ENCODE measurements around the gene SETBP1.

SETBP1 gene

GRCh38 chr18:44841752-44842587 lies 161.3 kb downstream of the SETBP1 start:
- Mint-ChIP-seq H3K9me3 (peaks cover 4% of the 10 kb centered on the region), H3K36me3 (peaks cover 46% of the 10 kb centered on the region), H3K27me3 (no peaks in the 10 kb centered on the region), H3K4me1 (peaks cover 87% of the 10 kb centered on the region), H3K4me3 (peak overlapping the region; percentile 2), H3K27ac (peak overlapping the region; percentile 75)
- peak; percentile 56 for ATAC-seq

DNA sequence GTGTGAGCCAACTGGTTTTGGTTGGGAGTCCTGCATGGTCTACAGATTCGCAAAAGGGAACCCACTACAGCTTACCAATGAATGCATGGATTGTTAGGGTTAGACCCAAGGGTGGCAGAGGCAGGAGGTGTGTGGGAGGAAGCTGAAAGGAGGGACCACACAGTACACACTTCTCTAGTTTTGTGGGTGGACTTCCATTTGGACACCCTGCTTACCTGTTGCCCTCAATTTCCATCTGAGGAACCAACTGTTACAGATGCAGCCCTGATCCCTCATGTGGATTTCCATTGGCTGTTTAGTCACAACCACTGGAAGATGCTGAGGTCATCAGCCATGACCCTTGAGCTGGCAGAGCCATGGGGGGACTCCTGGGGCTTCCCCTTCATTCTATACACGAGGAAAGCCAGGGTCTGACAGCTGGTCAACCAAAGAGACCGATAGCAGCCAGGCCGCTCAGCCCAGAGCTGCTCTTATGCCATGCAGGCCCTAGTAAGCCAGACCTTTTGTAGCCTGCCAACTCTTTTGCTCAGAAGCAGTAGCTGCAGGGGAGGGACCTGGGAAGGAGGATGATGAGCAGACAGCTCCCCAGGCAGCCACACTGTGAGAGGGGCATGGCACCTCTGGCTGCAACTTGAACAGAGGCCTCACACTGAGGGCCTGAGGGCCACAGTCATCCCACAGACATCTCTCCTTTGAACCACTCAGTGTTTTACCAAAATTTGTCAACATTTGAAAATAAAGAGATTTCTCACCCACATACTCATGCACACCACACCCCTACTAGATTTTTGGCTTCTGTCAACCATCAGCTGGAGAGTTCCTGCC lies 162.1 kb downstream of the SETBP1 start:
- peaks cover 52% of the 10 kb centered on the region for H3K36me3 Mint-ChIP-seq
- peaks cover 86% of the 10 kb centered on the region for H3K4me1 Mint-ChIP-seq
- peaks cover 4% of the 10 kb centered on the region for H3K9me3 Mint-ChIP-seq
- ATAC-seq = peak; percentile 79
- no peaks in the 10 kb centered on the region for H3K27me3 Mint-ChIP-seq
- H3K27ac Mint-ChIP-seq = peak overlapping the region; percentile 75
- H3K4me3 Mint-ChIP-seq = no peak overlapping the region

GRCh38 chr18:44844486-44844885 lies 163.8 kb downstream of the SETBP1 start:
- Mint-ChIP-seq H3K36me3 (peaks cover 66% of the 10 kb centered on the region), H3K27ac (peak overlapping the region; percentile 55), H3K4me3 (no peak overlapping the region), H3K9me3 (peaks cover 4% of the 10 kb centered on the region), H3K4me1 (peaks cover 89% of the 10 kb centered on the region), H3K27me3 (no peaks in the 10 kb centered on the region)
- ATAC-seq = no peak

- Mint-ChIP-seq H3K9me3 (peaks cover 4% of the 10 kb centered on the region), H3K27ac (peak overlapping the region; percentile 20), H3K4me3 (no peak overlapping the region), H3K36me3 (peaks cover 80% of the 10 kb centered on the region), H3K4me1 (peaks cover 87% of the 10 kb centered on the region), H3K27me3 (no peaks in the 10 kb centered on the region)
- no peak for ATAC-seq
Observed at GRCh38 chr18:44846450-44846849, 165.8 kb downstream of the SETBP1 start.

- Mint-ChIP-seq H3K27me3 (no peaks in the 10 kb centered on the region), H3K36me3 (peaks cover 81% of the 10 kb centered on the region), H3K4me1 (peaks cover 88% of the 10 kb centered on the region), H3K4me3 (no peak overlapping the region), H3K9me3 (peaks cover 4% of the 10 kb centered on the region), H3K27ac (no peak overlapping the region)
- no peak for ATAC-seq
Observed at GRCh38 chr18:44848644-44849335, 168.1 kb downstream of the SETBP1 start.

DNA sequence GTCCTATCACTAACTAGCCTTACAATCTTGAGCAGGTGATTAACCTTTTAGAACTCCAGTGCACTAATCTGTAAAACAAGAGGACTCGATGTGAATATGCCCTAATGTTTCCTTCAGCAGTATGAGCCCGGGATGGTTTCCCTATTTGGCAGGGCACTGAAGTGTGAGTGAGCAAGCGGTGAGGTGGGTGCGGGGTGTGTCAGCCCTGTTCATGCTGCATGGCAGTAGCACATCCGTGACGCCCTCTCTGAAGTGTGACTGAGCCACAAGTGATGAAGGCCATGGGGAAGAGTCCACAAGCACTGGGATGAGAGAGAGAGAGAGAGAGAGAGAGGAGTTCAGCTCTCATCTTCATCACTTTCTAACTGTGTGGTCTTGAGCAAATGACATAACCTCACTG lies 168.7 kb downstream of the SETBP1 start:
- H3K27ac Mint-ChIP-seq = no peak overlapping the region
- H3K4me1 Mint-ChIP-seq = peaks cover 92% of the 10 kb centered on the region
- no peak overlapping the region for H3K4me3 Mint-ChIP-seq
- H3K9me3 Mint-ChIP-seq = peaks cover 4% of the 10 kb centered on the region
- no peaks in the 10 kb centered on the region for H3K27me3 Mint-ChIP-seq
- H3K36me3 Mint-ChIP-seq = peaks cover 83% of the 10 kb centered on the region
- no peak for ATAC-seq

GRCh38 chr18:44850001-44850400 lies 169.3 kb downstream of the SETBP1 start:
- H3K36me3 Mint-ChIP-seq = peaks cover 83% of the 10 kb centered on the region
- H3K27me3 Mint-ChIP-seq = no peaks in the 10 kb centered on the region
- no peak overlapping the region for H3K4me3 Mint-ChIP-seq
- no peak for ATAC-seq
- no peaks in the 10 kb centered on the region for H3K9me3 Mint-ChIP-seq
- H3K4me1 Mint-ChIP-seq = peaks cover 92% of the 10 kb centered on the region
- H3K27ac Mint-ChIP-seq = peak overlapping the region; percentile 67

- H3K27ac Mint-ChIP-seq = peak overlapping the region; percentile 68
- H3K27me3 Mint-ChIP-seq = no peaks in the 10 kb centered on the region
- no peak for ATAC-seq
- H3K36me3 Mint-ChIP-seq = peaks cover 72% of the 10 kb centered on the region
- peaks cover 84% of the 10 kb centered on the region for H3K4me1 Mint-ChIP-seq
- H3K9me3 Mint-ChIP-seq = no peaks in the 10 kb centered on the region
- H3K4me3 Mint-ChIP-seq = no peak overlapping the region
Observed at GRCh38 chr18:44851856-44852621, 171.4 kb downstream of the SETBP1 start.

DNA sequence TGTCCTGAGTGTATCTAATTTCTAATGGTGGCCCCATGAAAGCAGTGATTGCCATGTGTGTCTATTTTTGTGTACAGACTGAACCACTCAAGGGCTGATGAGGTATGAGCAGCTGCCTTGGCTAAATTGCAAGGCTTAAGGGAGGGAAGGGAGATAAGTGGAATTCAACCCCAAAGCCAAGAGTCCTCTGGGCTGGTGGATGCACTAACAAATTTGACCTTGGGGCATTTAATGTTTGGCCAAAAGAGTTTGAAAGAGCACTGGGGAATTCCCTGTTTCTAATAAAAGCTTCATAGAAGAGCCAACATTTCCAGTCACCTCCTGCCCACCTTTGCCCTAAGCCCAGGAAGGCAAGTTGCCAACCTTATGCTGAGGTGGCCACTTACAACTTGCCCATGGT lies 172.1 kb downstream of the SETBP1 start:
- Mint-ChIP-seq H3K27ac (peak overlapping the region; percentile 68), H3K36me3 (peaks cover 72% of the 10 kb centered on the region), H3K9me3 (no peaks in the 10 kb centered on the region), H3K27me3 (no peaks in the 10 kb centered on the region), H3K4me3 (no peak overlapping the region), H3K4me1 (peaks cover 84% of the 10 kb centered on the region)
- ATAC-seq = no peak

DNA sequence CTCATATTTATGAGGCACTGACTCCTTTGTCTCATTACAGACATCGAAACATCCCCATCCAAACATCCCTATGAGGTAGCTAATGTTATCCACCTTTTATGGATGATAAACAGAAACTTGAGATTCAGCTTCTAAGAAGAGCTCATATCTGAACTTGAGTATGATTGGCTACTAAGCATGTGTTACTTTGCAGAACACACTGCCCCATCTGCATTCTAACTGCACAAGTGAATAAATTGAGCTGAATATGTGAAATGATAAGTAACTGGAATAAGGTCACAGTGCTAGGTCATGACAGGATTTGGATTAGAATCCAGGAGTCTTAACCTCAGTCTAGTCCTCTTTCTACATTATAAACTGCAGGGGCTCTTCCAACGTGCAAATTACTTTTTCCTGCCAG lies 172.7 kb downstream of the SETBP1 start:
- Mint-ChIP-seq H3K27me3 (no peaks in the 10 kb centered on the region), H3K36me3 (peaks cover 68% of the 10 kb centered on the region), H3K27ac (peak overlapping the region; percentile 68), H3K4me1 (peaks cover 81% of the 10 kb centered on the region), H3K9me3 (no peaks in the 10 kb centered on the region), H3K4me3 (no peak overlapping the region)
- no peak for ATAC-seq

- Mint-ChIP-seq H3K4me3 (peak overlapping the region; percentile 21), H3K36me3 (peaks cover 58% of the 10 kb centered on the region), H3K27me3 (no peaks in the 10 kb centered on the region), H3K9me3 (peaks cover 3% of the 10 kb centered on the region), H3K4me1 (peaks cover 75% of the 10 kb centered on the region), H3K27ac (peak overlapping the region; percentile 50)
- no peak for ATAC-seq
Observed at GRCh38 chr18:44855681-44856080, 175.0 kb downstream of the SETBP1 start.

DNA sequence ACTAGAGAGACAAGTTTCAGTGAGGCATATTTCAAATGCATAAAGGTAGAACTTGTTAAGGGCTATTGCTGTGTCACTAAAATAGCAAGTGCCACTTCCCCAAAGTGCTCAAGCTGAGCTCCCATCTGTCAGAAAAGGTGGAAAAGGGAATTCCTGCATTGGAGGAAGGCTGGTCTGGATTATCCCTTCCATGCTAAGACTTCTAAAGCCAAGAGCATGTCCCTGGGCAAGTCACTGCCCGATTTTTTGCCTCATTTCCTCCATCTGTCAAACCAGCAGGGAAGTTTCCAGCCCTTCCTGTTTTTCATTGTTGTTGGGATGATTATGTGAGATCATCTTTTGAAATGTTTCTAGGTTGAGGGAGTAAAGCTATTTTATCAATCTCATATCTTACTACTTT lies 175.5 kb downstream of the SETBP1 start:
- Mint-ChIP-seq H3K27ac (peak overlapping the region; percentile 50), H3K4me1 (peaks cover 70% of the 10 kb centered on the region), H3K36me3 (peaks cover 54% of the 10 kb centered on the region), H3K4me3 (no peak overlapping the region), H3K9me3 (peaks cover 3% of the 10 kb centered on the region), H3K27me3 (no peaks in the 10 kb centered on the region)
- ATAC-seq = no peak

DNA sequence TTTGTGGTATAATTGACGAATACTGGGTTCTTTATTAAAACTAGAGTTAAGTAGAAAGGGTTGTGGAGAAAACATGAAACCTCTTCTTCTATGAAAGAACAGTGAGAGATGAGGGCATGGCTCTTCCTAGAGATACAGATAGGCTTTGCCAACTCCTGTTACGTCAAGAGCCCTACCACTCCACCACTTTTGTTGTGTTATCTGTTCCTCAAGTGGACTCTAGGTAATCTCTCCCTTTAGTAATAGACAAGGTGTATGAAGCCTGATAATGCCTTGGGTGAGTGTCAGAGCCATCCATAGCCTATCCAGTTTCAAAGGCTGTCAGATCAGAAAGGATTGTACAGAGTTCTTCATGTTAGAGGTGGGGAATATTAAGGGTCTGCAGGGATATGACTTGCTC lies 176.4 kb downstream of the SETBP1 start:
- peak overlapping the region; percentile 5 for H3K27ac Mint-ChIP-seq
- no peak overlapping the region for H3K4me3 Mint-ChIP-seq
- peaks cover 3% of the 10 kb centered on the region for H3K9me3 Mint-ChIP-seq
- H3K36me3 Mint-ChIP-seq = peaks cover 46% of the 10 kb centered on the region
- H3K27me3 Mint-ChIP-seq = no peaks in the 10 kb centered on the region
- ATAC-seq = no peak
- peaks cover 68% of the 10 kb centered on the region for H3K4me1 Mint-ChIP-seq

GRCh38 chr18:44857744-44858491 lies 177.2 kb downstream of the SETBP1 start:
- H3K4me3 Mint-ChIP-seq = no peak overlapping the region
- no peaks in the 10 kb centered on the region for H3K27me3 Mint-ChIP-seq
- peaks cover 3% of the 10 kb centered on the region for H3K9me3 Mint-ChIP-seq
- peak overlapping the region; percentile 5 for H3K27ac Mint-ChIP-seq
- ATAC-seq = no peak
- H3K4me1 Mint-ChIP-seq = peaks cover 68% of the 10 kb centered on the region
- H3K36me3 Mint-ChIP-seq = peaks cover 48% of the 10 kb centered on the region
